ENCODE measurements around the gene QKI.

The QKI gene

DNA sequence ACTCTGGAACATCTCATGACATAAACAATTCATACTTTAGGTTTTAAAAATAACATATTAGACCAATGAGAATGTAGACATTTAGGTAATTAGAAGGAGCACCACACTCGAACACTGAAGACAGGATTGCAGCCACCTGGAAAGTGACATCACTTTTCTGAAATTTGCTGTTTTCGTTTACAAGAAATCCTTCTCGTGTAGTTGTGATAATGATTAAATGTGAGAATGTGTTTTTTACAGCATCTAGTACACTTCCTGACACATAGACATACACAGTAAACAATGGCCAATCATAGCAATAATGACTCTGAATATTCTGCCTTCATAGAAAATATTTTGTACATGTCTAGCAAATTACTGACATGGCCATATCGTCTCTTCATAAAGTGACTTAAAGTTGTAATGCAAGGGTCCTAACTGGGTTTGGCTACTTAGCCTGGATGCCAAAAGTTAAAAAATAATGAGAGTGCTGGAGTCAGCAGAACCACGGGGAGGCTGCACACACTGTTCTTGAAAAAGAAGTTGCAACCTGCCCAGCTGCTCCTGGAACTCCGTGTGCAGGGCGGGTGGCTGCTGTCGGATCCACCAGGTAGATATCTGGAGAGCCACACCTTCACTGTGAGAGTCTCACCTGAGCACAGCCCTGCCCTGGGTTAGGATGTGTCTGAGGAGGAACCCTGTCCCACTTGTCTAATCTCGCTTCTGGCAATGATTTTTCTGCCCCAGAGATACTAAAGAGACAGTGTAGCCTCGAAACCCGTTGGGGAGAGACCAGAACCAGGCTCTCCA is 212.9 kb downstream of the QKI start:
- Histone ChIP-seq H3K27me3 (ENCODE audit: insufficient read depth, low read length, poor library complexity) (no peaks in the 10 kb centered on the region), H3K4me2 (ENCODE audit: insufficient read depth, low read length) (no peak overlapping the region), H3K9ac (ENCODE audit: low read depth, low read length) (no peak overlapping the region), H3K27ac (ENCODE audit: low read length) (no peak overlapping the region), H4K20me1 (ENCODE audit: insufficient read depth, low read length) (no peaks in the 10 kb centered on the region), H3K79me2 (ENCODE audit: insufficient read depth, low read length) (no peaks in the 10 kb centered on the region), H3K9me3 (ENCODE audit: insufficient read depth, low read length, severe bottlenecking) (peaks cover 15% of the 10 kb centered on the region), H2AFZ (ENCODE audit: low read depth, low read length) (no peak overlapping the region), H3K4me1 (ENCODE audit: insufficient read depth, low read length) (no peaks in the 10 kb centered on the region), H3K4me3 (ENCODE audit: low read depth in 1 of 2, low read length in 2 of 2) (no peak overlapping the region), H3K36me3 (ENCODE audit: insufficient read depth, low read length) (no peaks in the 10 kb centered on the region)
- DNase-seq (no peak), ATAC-seq (ENCODE audit: insufficient read depth, low read depth) (no peak)
- TF ChIP-seq, protein P1, sequence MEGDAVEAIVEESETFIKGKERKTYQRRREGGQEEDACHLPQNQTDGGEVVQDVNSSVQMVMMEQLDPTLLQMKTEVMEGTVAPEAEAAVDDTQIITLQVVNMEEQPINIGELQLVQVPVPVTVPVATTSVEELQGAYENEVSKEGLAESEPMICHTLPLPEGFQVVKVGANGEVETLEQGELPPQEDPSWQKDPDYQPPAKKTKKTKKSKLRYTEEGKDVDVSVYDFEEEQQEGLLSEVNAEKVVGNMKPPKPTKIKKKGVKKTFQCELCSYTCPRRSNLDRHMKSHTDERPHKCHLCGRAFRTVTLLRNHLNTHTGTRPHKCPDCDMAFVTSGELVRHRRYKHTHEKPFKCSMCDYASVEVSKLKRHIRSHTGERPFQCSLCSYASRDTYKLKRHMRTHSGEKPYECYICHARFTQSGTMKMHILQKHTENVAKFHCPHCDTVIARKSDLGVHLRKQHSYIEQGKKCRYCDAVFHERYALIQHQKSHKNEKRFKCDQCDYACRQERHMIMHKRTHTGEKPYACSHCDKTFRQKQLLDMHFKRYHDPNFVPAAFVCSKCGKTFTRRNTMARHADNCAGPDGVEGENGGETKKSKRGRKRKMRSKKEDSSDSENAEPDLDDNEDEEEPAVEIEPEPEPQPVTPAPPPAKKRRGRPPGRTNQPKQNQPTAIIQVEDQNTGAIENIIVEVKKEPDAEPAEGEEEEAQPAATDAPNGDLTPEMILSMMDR (IDR thresholded peaks at IDR 0.05; ENCODE audit: borderline replicate concordance, extremely low read depth, low read length, poor library complexity, severe bottlenecking), result no peak
- no peak for TF ChIP-seq EZH2 (IDR thresholded peaks at IDR 0.05; ENCODE audit: borderline replicate concordance, low read depth, low read length, severe bottlenecking)

Measured in DND-41 (cell line).